HG02840 (cell line): ENCODE results near the gene PERCC1.

ENCODE experiments used
- ATAC-seq: cut with Tn5 transposase; IDR thresholded peaks from one replicate; pipeline ENCODE4 v1.9.1; 2021; ENCODE audit warnings: mild to moderate bottlenecking, moderate library complexity, moderate number of reproducible peaks; ENCODE audit not compliant: unreplicated experiment, low FRiP score

The PERCC1 gene

GRCh38 chr16:1448536-1449116 lies 17.7 kb downstream of the PERCC1 start:
- no peak for ATAC-seq

- no peak for ATAC-seq
These were observed 18.4 kb downstream of the PERCC1 start for GRCh38 chr16:1449201-1449788.

DNA sequence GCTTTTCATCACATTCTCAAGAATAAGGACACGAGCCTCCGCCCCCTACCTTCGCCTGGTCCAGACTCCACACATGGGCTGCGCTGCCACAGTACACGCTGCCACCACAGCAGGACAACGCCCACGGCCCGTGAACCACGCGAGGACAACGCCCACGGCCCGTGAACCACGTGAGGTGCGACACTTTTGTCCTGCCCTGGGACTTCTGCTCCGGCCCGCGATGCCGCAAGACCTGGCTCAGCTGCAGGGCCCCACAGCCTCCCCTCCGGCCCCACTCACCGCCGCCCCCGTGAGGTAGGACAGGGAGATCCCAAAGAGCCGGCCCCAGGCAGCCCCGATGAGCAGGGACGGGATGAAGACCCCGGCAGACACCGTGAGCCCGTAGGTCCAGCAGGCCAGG lies 19.3 kb downstream of the PERCC1 start:
- no peak for ATAC-seq

GRCh38 chr16:1450841-1451240 lies 20.0 kb downstream of the PERCC1 start:
- no peak for ATAC-seq

DNA sequence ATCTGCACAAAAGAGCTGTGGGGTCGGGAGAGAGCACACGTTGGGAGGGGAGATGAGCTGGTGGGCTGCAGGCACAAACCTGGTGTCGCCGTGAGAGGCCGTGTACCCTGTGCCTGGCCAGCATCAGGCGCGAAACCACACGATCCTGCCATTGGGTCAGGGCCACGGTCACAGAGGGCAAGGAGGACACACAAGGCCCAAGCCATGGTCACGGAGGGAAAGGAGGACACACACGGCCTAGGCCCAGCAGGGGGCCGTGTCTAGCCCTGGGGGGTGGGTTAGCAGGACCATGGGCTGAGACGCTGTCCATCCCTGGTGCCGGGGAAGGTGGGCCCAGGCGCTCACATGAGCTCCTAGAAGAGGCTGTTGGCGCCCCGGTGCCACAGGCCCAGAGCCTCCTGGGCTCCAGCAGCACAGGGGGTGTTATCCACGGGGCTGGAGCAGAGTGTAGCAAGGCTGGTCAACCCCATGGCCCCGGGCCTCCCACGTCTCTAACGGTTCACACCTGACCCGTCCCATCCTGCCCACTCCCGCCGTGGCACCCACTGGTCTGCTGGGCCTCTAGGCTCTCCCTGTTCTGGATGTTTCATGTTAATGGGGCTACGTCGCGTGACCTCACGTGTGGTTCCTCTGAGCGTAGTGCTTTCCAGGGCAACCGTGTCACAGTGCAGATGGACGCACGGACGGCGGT lies 21.0 kb downstream of the PERCC1 start:
- no peak for ATAC-seq

GRCh38 chr16:1452530-1452929 lies 21.7 kb downstream of the PERCC1 start:
- ATAC-seq: no peak

GRCh38 chr16:1453316-1453715 lies 22.4 kb downstream of the PERCC1 start:
- no peak for ATAC-seq

- no peak for ATAC-seq
These were observed 23.7 kb downstream of the PERCC1 start for GRCh38 chr16:1454561-1454960.

DNA sequence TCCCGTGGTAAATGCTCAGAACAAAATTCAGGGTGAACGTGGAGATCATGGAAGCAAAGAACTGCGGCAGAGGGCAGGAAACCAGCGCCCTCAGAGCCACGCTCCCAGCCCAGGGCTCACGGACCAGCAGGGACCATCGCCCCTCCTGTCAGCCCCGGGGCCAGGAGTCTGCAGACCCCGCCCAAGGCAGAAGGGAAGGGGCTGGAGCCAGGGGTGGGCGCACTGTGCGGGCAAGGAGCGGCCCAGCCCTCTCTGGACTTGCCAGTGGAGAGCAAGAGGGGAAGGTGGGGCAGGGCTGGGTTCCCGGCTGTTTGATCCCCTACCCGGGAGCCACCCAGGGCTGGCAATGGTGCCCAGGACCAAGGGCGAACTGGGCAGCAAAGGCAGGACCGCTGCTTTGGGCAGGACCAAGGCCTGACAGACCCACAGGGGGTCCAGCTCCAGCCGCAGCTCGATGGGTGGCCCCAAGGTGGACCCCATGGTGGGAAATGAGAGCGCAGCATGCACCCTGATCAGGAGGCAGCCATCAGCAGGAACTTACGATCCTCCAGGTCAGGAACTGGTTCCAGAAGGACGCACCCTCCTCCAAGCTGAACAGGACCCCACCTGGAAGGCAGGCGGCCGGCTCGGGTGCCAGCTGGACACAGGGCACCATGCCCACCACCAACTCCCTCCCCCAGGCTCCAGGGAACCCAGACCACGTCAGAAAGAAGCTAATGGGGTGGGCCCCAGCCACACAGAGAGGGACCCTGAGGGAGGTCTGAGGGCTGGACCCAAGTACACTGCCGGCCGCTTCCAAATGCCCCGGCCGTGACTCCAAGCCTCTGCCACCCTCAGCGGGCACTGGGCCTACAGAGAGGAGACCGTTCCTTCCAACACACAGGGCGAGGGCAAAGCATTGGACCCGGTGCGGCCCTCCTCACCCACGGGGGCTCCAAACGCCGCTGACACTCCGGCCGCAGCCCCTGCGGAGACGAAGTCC lies 24.6 kb downstream of the PERCC1 start:
- ATAC-seq: no peak

DNA sequence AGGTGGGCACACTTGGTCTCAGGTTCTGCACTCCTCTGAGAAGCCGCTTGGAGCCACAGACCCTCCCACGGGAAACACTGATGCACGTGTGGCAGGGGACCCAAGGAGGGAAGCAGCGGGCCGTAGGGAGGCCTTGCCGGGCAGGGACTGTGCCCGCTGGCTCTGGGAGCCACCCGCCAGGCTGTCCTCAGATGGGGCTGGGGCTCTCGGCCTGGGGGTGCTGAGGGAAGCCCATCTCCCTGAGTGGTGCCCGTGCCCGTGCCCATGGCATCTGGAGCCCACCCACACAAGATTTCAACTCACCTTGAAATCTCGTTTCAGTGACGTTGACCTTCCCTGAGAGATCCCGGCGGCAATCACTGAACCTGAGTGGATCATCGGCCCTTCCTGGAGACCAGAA lies 26.1 kb downstream of the PERCC1 start:
- no peak for ATAC-seq

DNA sequence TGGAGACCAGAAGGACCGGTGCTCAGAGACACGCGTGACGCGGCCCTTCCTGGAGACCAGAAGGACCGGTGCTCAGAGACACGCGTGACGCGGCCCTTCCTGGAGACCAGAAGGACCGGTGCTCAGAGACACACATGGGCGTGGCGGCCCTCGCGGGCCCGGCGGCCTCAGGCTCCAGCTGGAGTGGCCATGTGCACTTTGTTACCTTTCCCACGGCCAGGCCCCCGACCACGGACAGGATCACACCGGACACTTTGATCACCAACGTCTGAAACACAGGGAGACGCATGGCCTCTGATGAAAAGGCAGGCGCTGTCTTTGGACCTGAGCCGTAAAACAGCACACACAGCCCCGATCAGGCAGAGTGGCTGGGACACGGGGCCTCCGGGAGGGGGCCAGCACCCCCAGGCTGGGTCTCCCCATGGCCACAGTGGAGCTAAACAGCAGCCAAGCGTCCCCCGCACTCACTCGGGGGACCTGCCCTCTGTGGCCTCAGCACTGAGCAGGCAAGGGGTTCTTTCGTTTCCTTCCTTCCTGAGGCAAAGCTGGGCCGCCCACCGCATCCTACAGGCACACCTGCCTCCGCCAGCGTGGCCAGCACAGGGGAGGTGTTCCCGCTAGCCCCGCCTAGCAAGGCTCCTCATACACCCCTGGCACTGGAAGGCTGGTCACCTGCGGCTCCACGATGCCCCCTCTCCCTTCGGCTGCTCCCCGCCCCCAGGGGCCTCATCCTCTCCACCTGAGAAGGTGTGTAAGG lies 26.8 kb downstream of the PERCC1 start:
- ATAC-seq: no peak

GRCh38 chr16:1458336-1458976 lies 27.6 kb downstream of the PERCC1 start:
- no peak for ATAC-seq

- ATAC-seq: no peak
These were observed 28.1 kb downstream of the PERCC1 start for GRCh38 chr16:1458977-1459341.

DNA sequence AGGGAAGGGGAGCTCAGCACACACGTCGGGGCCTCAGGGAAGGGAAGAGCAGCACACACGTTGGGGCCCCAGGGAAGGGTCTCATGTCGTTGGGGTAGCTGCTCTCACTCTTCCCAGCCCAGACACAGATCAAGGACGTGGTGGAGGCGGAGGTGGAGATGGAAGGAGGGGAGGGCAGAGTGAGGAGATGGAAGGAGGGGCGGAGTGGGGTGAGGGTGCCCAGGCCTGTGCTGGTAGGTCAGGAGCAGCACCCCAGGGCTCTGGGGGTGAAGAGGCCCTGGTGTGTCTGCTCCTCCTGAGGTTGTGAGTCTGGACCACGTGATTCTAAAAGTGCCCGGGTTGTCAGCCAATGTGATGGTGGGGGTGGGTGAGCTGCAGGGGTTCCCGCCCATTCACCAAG lies 29.1 kb downstream of the PERCC1 start:
- ATAC-seq: no peak

DNA sequence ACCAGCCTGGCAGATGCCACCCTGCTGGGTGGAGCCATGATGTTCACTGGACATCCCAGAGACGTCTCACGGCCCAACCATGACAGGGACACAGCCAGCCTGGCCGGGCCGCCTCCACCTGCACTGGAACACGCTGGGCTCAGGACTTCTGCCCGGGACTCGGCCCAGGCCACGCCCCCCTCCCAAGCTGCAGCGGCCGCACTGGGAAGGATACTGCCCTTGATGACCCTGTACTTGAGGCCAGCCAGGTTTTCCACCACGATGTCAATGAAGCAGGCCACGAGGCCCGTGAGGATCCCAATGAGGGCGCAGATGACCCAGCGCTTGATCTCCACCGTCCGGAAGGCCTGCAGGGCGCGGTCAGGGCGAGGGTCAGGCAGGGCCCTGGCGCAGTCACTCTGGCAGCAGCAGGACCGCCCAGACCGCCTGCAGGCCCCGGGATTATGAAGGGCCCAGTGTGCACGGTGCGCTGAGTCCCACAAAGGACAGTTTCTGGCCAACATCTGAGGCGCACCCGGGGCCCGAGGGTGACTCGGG lies 29.8 kb downstream of the PERCC1 start:
- no peak for ATAC-seq

GRCh38 chr16:1461146-1461545 lies 30.3 kb downstream of the PERCC1 start:
- no peak for ATAC-seq

- no peak for ATAC-seq
These were observed 33.5 kb downstream of the PERCC1 start for GRCh38 chr16:1464196-1464893.

DNA sequence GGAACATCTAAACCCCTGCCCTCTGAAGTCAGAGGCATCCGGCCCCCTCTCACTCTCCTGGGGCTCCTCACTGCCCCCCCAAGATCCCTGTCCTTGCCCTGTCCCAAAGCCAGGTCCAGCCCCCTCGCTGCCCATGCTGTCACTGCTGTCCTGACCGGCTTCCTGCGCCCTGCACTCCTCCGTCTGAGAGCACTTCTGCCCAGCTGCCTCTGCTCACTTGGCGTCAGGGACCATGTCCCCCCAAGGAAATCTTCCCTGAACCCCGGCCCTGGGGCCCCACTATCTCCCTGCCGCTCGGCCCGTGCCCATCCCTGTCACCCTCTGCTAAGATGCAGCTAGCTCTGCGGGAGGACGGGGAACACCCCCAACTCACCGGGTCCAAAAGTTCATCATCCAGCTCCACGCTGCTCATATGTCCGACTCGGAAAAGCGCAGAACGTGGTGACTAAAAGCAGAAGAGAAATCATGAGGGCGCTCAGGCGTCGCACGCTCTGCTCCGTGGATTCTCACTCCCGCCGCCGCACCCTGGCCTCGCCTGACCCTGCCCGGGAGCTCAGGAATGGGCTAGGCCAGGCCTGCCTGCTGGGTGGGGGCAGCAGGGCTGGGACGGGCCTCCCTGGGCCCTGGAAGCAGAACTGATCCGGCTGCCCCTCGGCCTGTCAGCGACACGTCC lies 34.2 kb downstream of the PERCC1 start:
- no peak for ATAC-seq

DNA sequence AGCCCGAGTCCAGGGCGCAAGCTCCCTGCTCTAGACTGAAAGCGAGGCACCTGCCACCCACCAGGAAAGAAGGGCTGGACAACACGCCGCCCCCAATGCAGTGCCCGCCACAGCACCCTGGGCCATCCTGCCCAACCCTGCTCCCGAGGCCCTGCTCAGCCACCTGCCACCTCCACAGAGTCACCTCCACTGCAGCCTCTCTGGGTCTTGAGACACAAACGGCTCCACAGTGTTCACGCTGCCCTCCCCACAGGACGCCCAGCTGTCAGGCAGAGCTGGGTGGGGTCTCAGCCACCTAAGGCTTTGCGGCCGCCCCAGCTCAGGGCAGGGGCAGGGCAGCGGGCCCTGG lies 34.7 kb downstream of the PERCC1 start:
- no peak for ATAC-seq
